DOHH2 (cell line): Measurements from ENCODE around the gene FBXW7.

ENCODE experiments used
- H3F3A ChIP-seq: fragments of 200-600 bp; sonication (generic), shearing (Covaris generic); 2 replicates; pipeline ENCODE4 v1.6.0; 2016; ENCODE audit warnings: antibody characterized with exemption, mild to moderate bottlenecking; ENCODE audit not compliant: control insufficient read depth, insufficient read depth
- H3K27ac ChIP-seq: fragments of 200-600 bp; sonication (generic); 2 replicates; pipeline ENCODE4 v1.5.1; 2014; ENCODE audit warnings: low read depth, mild to moderate bottlenecking, low read length, moderate library complexity
- H3K27me3 ChIP-seq: fragments of 200-600 bp; sonication (generic); 2 replicates; pipeline ENCODE4 v1.6.1; 2014; ENCODE audit warnings: mild to moderate bottlenecking, low read length, mixed read lengths; ENCODE audit not compliant: control insufficient read depth
- H3K36me3 ChIP-seq: fragments of 200-600 bp; sonication (generic); 2 replicates; pipeline ENCODE4 v1.6.1; 2014; ENCODE audit warnings: mild to moderate bottlenecking, low read length, moderate library complexity, mixed read lengths; ENCODE audit not compliant: control insufficient read depth
- H3K4me1 ChIP-seq: fragments of 200-600 bp; sonication (generic); 2 replicates; pipeline ENCODE4 v1.6.1; 2014; ENCODE audit warnings: mild to moderate bottlenecking, low read length, mixed read lengths; ENCODE audit not compliant: control insufficient read depth
- H3K4me2 ChIP-seq: fragments of 200-600 bp; sonication (generic); 2 replicates; pipeline ENCODE4 v1.6.0; 2014; ENCODE audit warnings: mild to moderate bottlenecking, low read length, moderate library complexity
- H3K4me3 ChIP-seq: fragments of 200-600 bp; sonication (generic); 2 replicates; pipeline ENCODE4 v1.5.1; 2014; ENCODE audit warnings: mild to moderate bottlenecking, low read length, mixed read lengths
- H3K79me2 ChIP-seq: fragments of 200-600 bp; sonication (generic); 2 replicates; pipeline ENCODE4 v1.6.1; 2014; ENCODE audit warnings: mild to moderate bottlenecking, low read length, mixed read lengths; ENCODE audit not compliant: control insufficient read depth
- H3K9me2 ChIP-seq: fragments of 200-600 bp; sonication (generic); replicated peaks from 2 replicates; pipeline ENCODE4 v1.6.1; 2014; ENCODE audit warnings: mild to moderate bottlenecking, low read length, mixed read lengths; ENCODE audit not compliant: control insufficient read depth
- H3K9me3 ChIP-seq: fragments of 200-600 bp; sonication (generic); 2 replicates; pipeline ENCODE4 v1.6.1; 2014; ENCODE audit warnings: antibody characterized with exemption, low read length, mixed read lengths; ENCODE audit not compliant: control insufficient read depth, insufficient read depth
- H4K20me1 ChIP-seq: fragments of 200-600 bp; sonication (generic); 2 replicates; pipeline ENCODE4 v1.6.0; 2014; ENCODE audit warnings: low read depth, mild to moderate bottlenecking, antibody characterized with exemption, low read length, moderate library complexity; ENCODE audit not compliant: control insufficient read depth, insufficient read depth
- CTCF ChIP-seq: fragments of 200-600 bp; sonication (generic); IDR thresholded peaks from one replicate; pipeline ENCODE4 v1.5.1; 2014; ENCODE audit warnings: antibody characterized with exemption, mild to moderate bottlenecking, low read depth, low read length; ENCODE audit not compliant: poor library complexity, severe bottlenecking
- EZH2phosphoT487 ChIP-seq: fragments of 200-600 bp; sonication (generic); IDR thresholded peaks from 2 replicates; pipeline ENCODE4 v1.6.1; 2017; ENCODE audit warnings: borderline replicate concordance, mild to moderate bottlenecking, antibody characterized with exemption, low read length, moderate library complexity, mixed read lengths

Gene FBXW7

GRCh38 chr4:152534541-152535359, 1.1 kb downstream of the FBXW7 start:
- peaks cover 93% of the 10 kb centered on the region for H3K79me2 ChIP-seq
- peaks cover 60% of the 10 kb centered on the region for H3K4me1 ChIP-seq

GRCh38 chr4:152531479-152531878, 4.4 kb downstream of the FBXW7 start:
- H3K27ac ChIP-seq, result no peak overlapping the region
- no peak for TF ChIP-seq CTCF
- TF ChIP-seq EZH2phosphoT487, result no peak
- H3K4me2 ChIP-seq, result no peak overlapping the region
- peaks cover 56% of the 10 kb centered on the region for H3K4me1 ChIP-seq
- H3F3A ChIP-seq, result no peaks in the 10 kb centered on the region
- no peak overlapping the region for H3K4me3 ChIP-seq
- H3K79me2 ChIP-seq, result peaks cover 93% of the 10 kb centered on the region
- H3K36me3 ChIP-seq, result peaks cover 46% of the 10 kb centered on the region
- no peaks in the 10 kb centered on the region for H3K9me2 ChIP-seq
- no peaks in the 10 kb centered on the region for H3K9me3 ChIP-seq
- H4K20me1 ChIP-seq, result peaks cover 21% of the 10 kb centered on the region
- no peaks in the 10 kb centered on the region for H3K27me3 ChIP-seq

More at GRCh38 chr4:152534541-152535359, 1.1 kb downstream of the FBXW7 start:
- Histone ChIP-seq H3K27me3 (no peaks in the 10 kb centered on the region), H3K36me3 (peaks cover 50% of the 10 kb centered on the region), H3K4me3 (peak overlapping the region; percentile 82), H4K20me1 (peaks cover 21% of the 10 kb centered on the region), H3K9me3 (peaks cover 9% of the 10 kb centered on the region; the same call in 1 of the 2 replicates), H3K9me2 (no peaks in the 10 kb centered on the region), H3K4me2 (peak overlapping the region; percentile 92), H3K27ac (peak overlapping the region; percentile 53), H3F3A (0 out of 2 replicates have a peak, but pooled peaks cover 4% of the 10 kb centered on the region)
- no peak for TF ChIP-seq EZH2phosphoT487
- no peak for TF ChIP-seq CTCF

GRCh38 chr4:152530600-152530999, 5.3 kb downstream of the FBXW7 start:
- H3K36me3 ChIP-seq, result peaks cover 44% of the 10 kb centered on the region

More at GRCh38 chr4:152530600-152530999, 5.3 kb downstream of the FBXW7 start:
- Histone ChIP-seq H3K27ac (no peak overlapping the region), H3K9me2 (no peaks in the 10 kb centered on the region), H3K79me2 (peaks cover 99% of the 10 kb centered on the region), H4K20me1 (peaks cover 21% of the 10 kb centered on the region), H3K4me2 (peak overlapping the region; percentile 25), H3K9me3 (no peaks in the 10 kb centered on the region), H3F3A (no peaks in the 10 kb centered on the region), H3K4me3 (no peak overlapping the region), H3K27me3 (no peaks in the 10 kb centered on the region), H3K4me1 (peaks cover 64% of the 10 kb centered on the region)
- TF ChIP-seq EZH2phosphoT487 (no peak), CTCF (no peak)
